Measurements from ENCODE around the gene KNL1.

DNA sequence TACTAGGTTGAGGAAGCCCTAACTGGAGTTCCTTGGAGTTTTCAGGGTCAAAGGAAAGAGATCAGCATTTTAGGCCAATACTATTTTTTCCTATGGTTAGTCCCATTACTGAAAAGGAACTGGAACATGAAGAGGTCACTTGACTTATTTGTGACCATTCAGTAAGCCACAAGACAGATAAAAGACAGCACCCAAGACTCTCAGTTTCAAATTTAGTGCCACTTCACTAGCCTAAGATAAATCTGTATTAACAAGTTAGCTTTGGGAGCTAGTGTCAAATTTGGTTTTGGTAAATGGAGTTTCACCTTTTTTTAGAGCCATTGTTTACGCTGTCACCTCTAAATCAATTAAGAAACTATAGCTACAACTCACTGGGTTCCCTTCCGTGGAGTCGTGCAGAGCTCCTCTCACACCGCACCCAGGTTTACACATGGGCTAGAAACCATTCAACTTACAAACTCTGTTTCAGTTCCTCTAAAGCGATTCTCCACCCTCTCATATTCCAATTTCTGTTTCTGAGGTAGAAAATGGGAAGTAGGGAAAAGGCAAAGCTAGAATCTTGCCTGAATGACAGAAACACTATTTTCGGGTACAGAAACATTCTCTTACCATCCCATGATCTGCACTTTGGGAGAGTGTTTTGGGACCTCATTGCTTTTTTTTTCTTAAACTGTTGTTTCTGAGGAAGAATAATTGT, 43.6 kb upstream of the KNL1 start:
- TF ChIP-seq, protein P1, sequence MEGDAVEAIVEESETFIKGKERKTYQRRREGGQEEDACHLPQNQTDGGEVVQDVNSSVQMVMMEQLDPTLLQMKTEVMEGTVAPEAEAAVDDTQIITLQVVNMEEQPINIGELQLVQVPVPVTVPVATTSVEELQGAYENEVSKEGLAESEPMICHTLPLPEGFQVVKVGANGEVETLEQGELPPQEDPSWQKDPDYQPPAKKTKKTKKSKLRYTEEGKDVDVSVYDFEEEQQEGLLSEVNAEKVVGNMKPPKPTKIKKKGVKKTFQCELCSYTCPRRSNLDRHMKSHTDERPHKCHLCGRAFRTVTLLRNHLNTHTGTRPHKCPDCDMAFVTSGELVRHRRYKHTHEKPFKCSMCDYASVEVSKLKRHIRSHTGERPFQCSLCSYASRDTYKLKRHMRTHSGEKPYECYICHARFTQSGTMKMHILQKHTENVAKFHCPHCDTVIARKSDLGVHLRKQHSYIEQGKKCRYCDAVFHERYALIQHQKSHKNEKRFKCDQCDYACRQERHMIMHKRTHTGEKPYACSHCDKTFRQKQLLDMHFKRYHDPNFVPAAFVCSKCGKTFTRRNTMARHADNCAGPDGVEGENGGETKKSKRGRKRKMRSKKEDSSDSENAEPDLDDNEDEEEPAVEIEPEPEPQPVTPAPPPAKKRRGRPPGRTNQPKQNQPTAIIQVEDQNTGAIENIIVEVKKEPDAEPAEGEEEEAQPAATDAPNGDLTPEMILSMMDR (IDR thresholded peaks at IDR 0.05; ENCODE audit: low read length): no peak
- no peak for TF ChIP-seq EZH2 (IDR thresholded peaks at IDR 0.05; ENCODE audit: borderline replicate concordance, low read length)
